AG09319 (cell line): ENCODE measurements around the gene HPN.
"Not testable (repeated sequence)": the region's sequence is repeated elsewhere in the genome, so short reads cannot be mapped to it uniquely, and the experiment has no call there.

Source experiments
- DNase-seq: peaks from one replicate; pipeline ENCODE4 v3.0.0-alpha.2; 2010; ENCODE audit warnings: low read depth; ENCODE audit errors: extremely low read depth
- TF ChIP-seq, protein P1 (sequence below): IDR thresholded peaks from 2 replicates; pipeline ENCODE4 v1.5.1; 2011; ENCODE audit warnings: low read depth, mild to moderate bottlenecking, inconsistent platforms, low read length, moderate library complexity

HPN gene

DNA sequence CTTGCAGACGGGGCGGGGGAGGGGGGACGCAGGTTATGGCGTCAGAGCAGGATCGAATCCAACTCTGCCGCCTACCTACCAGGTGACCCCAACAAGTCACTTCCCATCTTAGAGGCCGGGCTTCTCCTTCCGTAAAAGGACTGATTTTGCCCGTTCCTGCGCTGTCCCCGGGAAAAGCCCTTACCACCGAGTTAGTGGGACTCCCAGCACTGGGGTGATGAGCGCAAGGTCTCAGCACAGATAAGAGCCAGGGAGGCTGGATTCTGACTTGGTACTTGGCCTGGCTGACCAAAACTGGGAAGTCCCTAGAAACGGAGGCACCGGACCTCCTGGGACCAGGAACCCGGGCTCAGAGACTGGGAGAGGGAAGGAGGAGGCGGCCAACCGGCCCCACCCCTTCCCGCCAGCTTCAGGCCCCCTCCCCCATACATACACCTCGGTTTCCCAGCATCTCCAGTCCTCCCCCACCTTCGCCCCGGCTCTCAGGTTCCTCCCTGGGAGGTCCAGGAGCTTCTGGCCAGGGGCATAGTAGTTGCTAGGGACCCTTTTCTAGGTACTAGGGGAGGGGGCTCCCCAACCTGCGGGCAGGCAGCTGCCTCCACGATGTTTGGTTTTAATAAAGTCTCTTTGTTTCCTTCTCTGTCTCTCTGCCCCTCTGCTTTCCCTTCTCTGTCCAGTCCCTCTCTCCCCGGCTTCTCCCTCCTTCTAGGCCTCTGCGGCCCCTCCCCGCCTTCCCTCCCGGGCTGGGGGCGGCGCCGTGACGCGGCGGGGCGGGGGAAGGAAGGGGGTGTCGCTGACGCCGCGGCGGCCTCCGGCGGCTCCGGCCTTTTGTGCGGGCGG, 41.8 kb upstream of the HPN start, which contains the start of gene GRAMD1A:
Gene GRAMD1A (plus strand): TSS at position 826 of the 840 bp plus-strand sequence. CDS start 156 bp downstream, outside the sequence.
- DNase-seq: peak; percentile 70
- TF ChIP-seq, protein P1, sequence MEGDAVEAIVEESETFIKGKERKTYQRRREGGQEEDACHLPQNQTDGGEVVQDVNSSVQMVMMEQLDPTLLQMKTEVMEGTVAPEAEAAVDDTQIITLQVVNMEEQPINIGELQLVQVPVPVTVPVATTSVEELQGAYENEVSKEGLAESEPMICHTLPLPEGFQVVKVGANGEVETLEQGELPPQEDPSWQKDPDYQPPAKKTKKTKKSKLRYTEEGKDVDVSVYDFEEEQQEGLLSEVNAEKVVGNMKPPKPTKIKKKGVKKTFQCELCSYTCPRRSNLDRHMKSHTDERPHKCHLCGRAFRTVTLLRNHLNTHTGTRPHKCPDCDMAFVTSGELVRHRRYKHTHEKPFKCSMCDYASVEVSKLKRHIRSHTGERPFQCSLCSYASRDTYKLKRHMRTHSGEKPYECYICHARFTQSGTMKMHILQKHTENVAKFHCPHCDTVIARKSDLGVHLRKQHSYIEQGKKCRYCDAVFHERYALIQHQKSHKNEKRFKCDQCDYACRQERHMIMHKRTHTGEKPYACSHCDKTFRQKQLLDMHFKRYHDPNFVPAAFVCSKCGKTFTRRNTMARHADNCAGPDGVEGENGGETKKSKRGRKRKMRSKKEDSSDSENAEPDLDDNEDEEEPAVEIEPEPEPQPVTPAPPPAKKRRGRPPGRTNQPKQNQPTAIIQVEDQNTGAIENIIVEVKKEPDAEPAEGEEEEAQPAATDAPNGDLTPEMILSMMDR: no peak

DNA sequence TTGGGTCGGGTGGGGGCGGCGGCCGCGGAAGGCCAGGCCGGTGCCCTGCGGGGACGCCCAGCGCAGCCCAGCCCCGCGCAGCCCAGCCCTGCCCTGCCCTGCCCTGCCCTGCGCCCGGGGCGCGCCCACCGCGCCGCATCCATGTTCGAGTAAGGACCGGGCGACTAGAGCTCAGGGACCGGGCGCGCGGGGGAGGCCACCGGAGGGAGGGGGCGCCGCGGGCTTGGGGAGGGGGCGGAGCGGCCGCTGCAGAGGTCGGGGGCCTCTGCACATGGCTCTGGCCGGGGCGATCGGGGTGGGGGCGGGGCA, 41.2 kb upstream of the HPN start:
- DNase-seq: no peak
- TF ChIP-seq, protein P1: no peak

DNA sequence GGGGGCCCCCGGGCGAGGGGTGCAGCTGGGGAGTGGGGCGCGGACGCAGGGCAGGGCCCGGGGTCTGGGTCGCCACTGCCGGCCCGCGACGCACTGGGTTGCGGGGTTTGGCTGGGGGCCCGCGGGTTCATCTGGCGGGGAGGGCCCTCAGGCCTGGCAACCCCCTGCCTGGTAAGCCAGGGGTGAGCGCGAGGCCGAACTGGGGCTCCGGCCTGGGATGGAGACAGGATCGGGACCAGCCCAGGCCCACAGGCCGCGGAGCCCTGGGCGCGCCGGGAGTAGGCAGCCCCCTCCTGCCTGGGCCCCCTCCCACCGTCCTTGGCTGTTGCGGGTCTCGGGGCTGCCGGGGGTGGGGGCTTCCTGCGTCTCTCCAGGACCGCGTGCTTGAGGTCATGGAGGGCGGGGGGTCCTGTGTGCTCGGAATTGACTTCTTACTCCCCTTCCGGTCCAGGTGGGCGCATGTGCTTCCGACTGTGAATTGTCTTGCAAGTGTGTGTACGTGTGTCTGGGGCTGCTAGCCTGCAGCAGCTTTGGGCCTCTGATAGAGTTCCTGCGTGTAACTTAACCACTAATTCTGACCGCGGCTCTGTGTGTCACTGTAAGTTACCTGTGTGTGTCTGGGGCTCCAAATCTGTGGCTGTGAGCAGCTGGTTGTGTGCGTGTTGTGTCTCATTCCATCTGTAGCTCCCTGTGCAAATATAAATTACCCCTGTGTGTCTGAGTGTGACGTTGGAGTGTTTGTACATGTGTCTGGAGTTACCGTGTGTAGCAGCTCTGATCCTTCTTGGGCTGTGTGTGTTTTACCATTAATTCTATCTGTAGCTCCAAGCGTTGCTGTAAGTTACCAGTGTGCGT, 40.6 kb upstream of the HPN start:
- DNase-seq: no peak
- TF ChIP-seq, protein P1: no peak

DNA sequence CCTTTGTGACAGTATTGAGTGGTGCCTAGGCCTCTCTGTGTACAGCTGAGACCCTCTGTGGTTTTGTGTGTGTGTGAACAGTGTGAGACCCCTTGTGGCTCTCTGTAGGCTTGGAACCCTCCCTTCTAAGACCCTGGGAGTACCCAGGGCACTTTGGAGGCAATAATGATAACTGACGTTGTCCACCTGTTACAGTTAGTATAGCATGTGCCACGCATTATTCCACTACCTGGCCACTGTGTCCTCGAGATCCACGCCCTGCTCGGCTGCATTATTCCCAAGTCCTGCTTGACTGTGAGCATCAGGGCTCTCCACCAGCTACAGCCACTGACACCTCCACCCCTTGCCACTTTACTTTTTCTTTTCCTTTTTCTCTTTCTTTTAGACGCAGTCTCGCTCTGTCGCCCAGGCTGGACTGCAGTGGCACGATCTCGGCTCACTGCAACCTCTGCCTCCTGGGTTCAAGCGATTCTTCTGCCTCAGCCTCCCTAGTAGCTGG, 39.4 kb upstream of the HPN start:
- TF ChIP-seq, protein P1: no peak
- DNase-seq: no peak

DNA sequence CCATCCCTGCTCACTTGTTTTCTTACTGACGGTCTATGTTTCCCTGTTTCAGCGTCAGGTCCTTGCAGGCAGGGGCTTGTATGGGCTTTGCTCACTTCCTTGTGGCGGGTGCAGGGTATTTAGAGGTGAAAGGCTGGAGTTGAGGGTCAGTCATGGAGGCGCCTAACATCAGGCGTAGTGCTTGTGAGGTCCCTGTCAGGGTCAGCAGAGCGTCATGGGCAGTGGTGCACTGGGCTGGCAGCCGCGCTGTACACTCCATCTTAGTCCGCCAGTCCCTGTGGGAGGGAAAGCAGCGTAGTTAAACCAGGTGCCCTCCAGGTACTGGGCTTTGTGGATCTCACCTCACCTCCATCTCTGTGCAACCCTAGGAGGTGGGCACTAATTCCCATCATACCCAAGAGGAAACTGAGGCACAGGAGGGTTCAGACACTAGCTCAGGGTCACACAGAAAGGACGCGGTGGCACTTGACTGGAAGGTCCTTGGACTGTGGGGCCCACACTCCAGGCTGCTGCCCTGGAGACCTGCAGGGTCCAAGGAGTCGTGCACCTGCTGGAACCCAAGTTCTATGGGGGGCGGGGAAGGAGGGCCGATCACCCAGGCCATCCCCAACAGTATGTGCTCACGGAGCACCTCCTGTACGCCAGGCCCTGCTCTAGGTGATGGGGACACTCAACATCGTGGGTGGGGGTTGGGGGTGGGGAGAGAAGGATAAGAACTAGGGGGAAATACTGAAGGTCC, 36.8 kb upstream of the HPN start:
- TF ChIP-seq, protein P1: no peak

DNA sequence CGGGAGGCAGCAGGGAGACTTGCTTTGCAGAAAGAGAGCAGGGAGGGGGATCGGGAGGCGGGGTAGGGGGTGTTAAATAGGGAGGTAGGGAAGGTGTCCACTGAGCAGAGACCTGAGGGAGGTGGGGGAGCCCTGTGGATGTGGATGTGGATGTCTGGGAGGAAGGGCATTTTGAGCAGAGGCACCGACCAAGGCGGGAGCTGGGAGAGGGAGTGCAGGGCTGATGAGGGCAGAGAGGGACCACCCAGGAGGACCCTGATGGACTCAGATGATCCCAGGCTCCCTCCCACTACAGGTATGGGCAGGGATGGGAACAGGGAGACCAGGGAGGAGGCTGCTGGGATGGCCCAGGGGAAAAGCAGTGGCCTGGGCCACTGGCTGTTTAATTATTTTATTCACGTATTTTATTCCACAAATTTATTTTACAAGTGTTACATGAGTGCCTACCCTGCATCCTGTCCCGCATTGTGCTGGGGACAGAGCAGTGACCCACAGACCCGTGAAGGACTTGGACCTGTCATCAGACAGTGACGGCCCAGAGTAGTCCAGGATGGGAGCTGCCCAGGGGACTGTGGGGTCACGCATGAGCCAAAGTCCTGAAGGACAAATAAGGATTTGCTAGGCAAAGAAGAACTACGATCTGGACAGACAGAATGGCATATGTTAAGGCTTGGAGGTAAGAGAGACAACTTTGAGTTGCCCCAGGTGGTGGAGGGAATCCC, 36.1 kb upstream of the HPN start:
- DNase-seq: no peak
- TF ChIP-seq, protein P1: no peak

More for the DNA sequence above, 36.8 kb upstream of the HPN start:
- no peak for DNase-seq

DNA sequence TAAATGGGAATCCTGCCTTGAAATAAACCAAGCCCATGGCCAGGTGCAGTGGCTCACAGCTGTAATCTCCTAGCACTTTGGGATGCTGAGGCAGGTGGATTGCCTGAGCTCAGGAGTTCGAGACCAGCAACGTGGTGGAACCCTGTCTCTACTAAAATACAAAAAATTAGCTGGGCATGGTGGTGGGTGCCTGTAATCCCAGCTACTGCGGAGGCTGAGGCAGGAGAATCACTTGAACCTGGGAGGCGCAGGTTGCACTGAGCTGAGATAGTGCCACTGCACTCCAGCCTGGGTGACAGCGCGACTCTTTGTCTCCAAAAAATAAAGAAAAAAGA, 35.5 kb upstream of the HPN start:
- not testable (repeated sequence) for DNase-seq
